Endothelial cell of umbilical vein (primary cell): ENCODE measurements around the gene SKA1. TPM values are rescaled to one million over a fixed set of nuclear protein-coding genes. Genes with fewer than 3 reads are reported as not detected.

Experiments
- BruUV-seq: library from RNA; stranded (reverse); fragments of 400-500 nt; replicated peaks from 2 replicates; lab custom pipeline; 2021; lab: Mats Ljungman, UMichigan
- CTCF ChIA-PET: fragments of 300-600, 350-600 bp; sonication (Branson Sonifier 250); formaldehyde crosslinking; loops from one replicate; lab custom pipeline; 2021; ENCODE audit warnings: antibody characterized with exemption, inconsistent platforms; lab: Charles Lee
- POLR2A ChIA-PET: fragments of 300-600, 350-600 bp; sonication (Branson Sonifier 250); formaldehyde crosslinking; loops from one replicate; lab custom pipeline; 2021; ENCODE audit warnings: antibody characterized with exemption, inconsistent platforms; lab: Charles Lee
- DNase-seq: peaks from one replicate; pipeline ENCODE4 v3.0.0-alpha.2; 2011; ENCODE audit warnings: low read depth, low spot score
- FAIRE-seq: peaks from 2 replicates; lab custom pipeline; 2011; peaks lifted over from hg19 to GRCh38; lab: Jason Lieb, UNC
- H2AFZ ChIP-seq: 2 replicates; pipeline ENCODE4 v1.6.0; 2012; ENCODE audit warnings: low read depth, low read length, control low read depth, inconsistent platforms
- H3K27ac ChIP-seq: 2 replicates; pipeline ENCODE4 v1.5.1; 2011; ENCODE audit warnings: low read depth, mild to moderate bottlenecking, control low read depth, low read length, moderate library complexity; ENCODE audit not compliant: insufficient read depth
- H3K27me3 ChIP-seq, 2 experiments: 2 replicates each; pipeline versions ENCODE4 v1.6.0 to v1.6.1; 2011; ENCODE audit warnings: low read length in 2 of 2, mixed read lengths in 1 of 2; ENCODE audit not compliant: control insufficient read depth in 2 of 2, insufficient read depth in 2 of 2
- H3K36me3 ChIP-seq, 2 experiments: 2 replicates in 1 of 2; 3 replicates in 1 of 2; pipeline ENCODE4 v1.5.1; 2011; ENCODE audit warnings: low read length in 2 of 2, mild to moderate bottlenecking in 1 of 2, moderate library complexity in 1 of 2; ENCODE audit not compliant: control insufficient read depth in 2 of 2, insufficient read depth in 2 of 2; ENCODE audit errors: extremely low read depth in 1 of 2
- H3K4me1 ChIP-seq: 3 replicates; pipeline ENCODE4 v1.5.1; 2011; ENCODE audit warnings: mild to moderate bottlenecking, low read length; ENCODE audit not compliant: control insufficient read depth, insufficient read depth; ENCODE audit errors: extremely low read depth
- H3K4me2 ChIP-seq: 2 replicates; pipeline ENCODE4 v1.6.1; 2011; ENCODE audit warnings: low read length, control low read depth, mixed read lengths; ENCODE audit not compliant: insufficient read depth
- H3K4me3 ChIP-seq, 3 experiments: fragments of 200-600 bp in 1 of 3; sonication (generic), shearing (Covaris generic) in 1 of 3; replicated peaks in 1 of 3; 2 replicates each; pipeline ENCODE4 v1.5.1; 2011 to 2016; ENCODE audit warnings: control low read depth in 3 of 3, low read length in 3 of 3, mild to moderate bottlenecking in 2 of 3, inconsistent platforms in 1 of 3, low read depth in 1 of 3, moderate library complexity in 1 of 3; ENCODE audit not compliant: insufficient read depth in 1 of 3
- H3K79me2 ChIP-seq: 2 replicates; pipeline ENCODE4 v1.6.0; 2012; ENCODE audit warnings: low read length, inconsistent platforms; ENCODE audit not compliant: control insufficient read depth, insufficient read depth
- H3K9ac ChIP-seq: replicated peaks from 2 replicates; pipeline ENCODE3; 2011; ENCODE audit warnings: low read length, control low read depth; ENCODE audit not compliant: insufficient read depth; ENCODE audit errors: extremely low read depth
- H3K9me1 ChIP-seq: replicated peaks from 3 replicates; pipeline ENCODE4 v1.6.0; 2011; ENCODE audit warnings: mild to moderate bottlenecking, low read length; ENCODE audit not compliant: control insufficient read depth, insufficient read depth; ENCODE audit errors: extremely low read depth
- H3K9me3 ChIP-seq: replicated peaks from 2 replicates; pipeline ENCODE4 v1.5.1; 2012; ENCODE audit warnings: low read length, inconsistent platforms; ENCODE audit not compliant: control insufficient read depth, insufficient read depth
- H4K20me1 ChIP-seq: replicated peaks from 2 replicates; pipeline ENCODE3; 2011; ENCODE audit warnings: mild to moderate bottlenecking, low read length; ENCODE audit not compliant: control insufficient read depth, insufficient read depth; ENCODE audit errors: extremely low read depth
- CTCF ChIP-seq, 2 donors: IDR thresholded peaks; 1 replicate in 1 of 2; 2 replicates in 1 of 2; pipeline ENCODE4 v1.5.1; 2011; ENCODE audit warnings: low read length in 2 of 2, mild to moderate bottlenecking in 2 of 2, moderate library complexity in 2 of 2, control low read depth in 1 of 2, inconsistent platforms in 1 of 2, low read depth in 1 of 2; ENCODE audit not compliant: insufficient read depth in 1 of 2; ENCODE audit errors: extremely low read depth in 1 of 2
- EZH2 ChIP-seq: IDR thresholded peaks from 2 replicates; pipeline ENCODE4 v1.6.1; 2012; ENCODE audit warnings: borderline replicate concordance, low read depth, mild to moderate bottlenecking, moderate library complexity, low read length, inconsistent platforms; ENCODE audit not compliant: severe bottlenecking
- FOS ChIP-seq: IDR thresholded peaks from 2 replicates; pipeline ENCODE4 v1.6.1; 2011; ENCODE audit warnings: mild to moderate bottlenecking, low read length, moderate library complexity, borderline replicate concordance; ENCODE audit not compliant: insufficient read depth
- GATA2 ChIP-seq: IDR thresholded peaks from 2 replicates; pipeline ENCODE4 v1.7.0; 2011; ENCODE audit warnings: low read depth, mild to moderate bottlenecking, moderate library complexity, mixed read lengths, low read length; ENCODE audit not compliant: insufficient read length, insufficient read depth
- JUN ChIP-seq: IDR thresholded peaks from 2 replicates; pipeline ENCODE4 v1.6.1; 2011; ENCODE audit warnings: borderline replicate concordance, low read depth; ENCODE audit not compliant: insufficient read length, insufficient read depth
- MAX ChIP-seq: IDR thresholded peaks from 2 replicates; pipeline ENCODE4 v1.6.1; 2011; ENCODE audit not compliant: insufficient read depth, insufficient read length
- MYC ChIP-seq: IDR thresholded peaks from one replicate; pipeline ENCODE4 v1.6.1; 2011; ENCODE audit warnings: mild to moderate bottlenecking, low read depth, low read length
- POLR2A ChIP-seq: IDR thresholded peaks from 2 replicates; pipeline ENCODE4 v1.6.1; 2012; ENCODE audit warnings: low read depth, mild to moderate bottlenecking, control low read depth, low read length
- POLR2AphosphoS5 ChIP-seq: IDR thresholded peaks from 2 replicates; pipeline ENCODE4 v1.6.1; 2012; ENCODE audit warnings: low read depth, mild to moderate bottlenecking, control low read depth, low read length, moderate library complexity; ENCODE audit not compliant: insufficient read depth
- dilution Hi-C: fragments of 300-500 bp; cut with MboI; formaldehyde crosslinking; loops from one replicate; pipeline ENCODE4 v1.15.0; 2019; ENCODE audit warnings: low sequenced_read_pairs; ENCODE audit not compliant: extremely low pct_ligation_motif_present
- intact Hi-C: fragments of 100-400 bp; cut with micrococcal nuclease; formaldehyde crosslinking; loops from one replicate; pipeline ENCODE4 v1.10.0; 2022
- polyA plus RNA-seq, 4 experiments: library from polyadenylated mRNA; depleted of rRNA in 3 of 4; stranded (reverse) in 3 of 4; unstranded in 1 of 4; fragments of >200 nt; gene quantifications; 2 replicates each; pipeline versions ENCODE4 v1.2.1 to v1.2.3, GENCODE V29; 2011 to 2012; ENCODE audit warnings: missing spikeins in 1 of 4
- total RNA-seq: library from RNA; stranded (reverse); gene quantifications from 2 replicates; pipeline ENCODE4 v1.2.3, GENCODE V29; 2021

The SKA1 gene
- total and polyA plus RNA-seq, 2 donors (not counting 3 experiments of a cell fraction or from before 2014, with no cell fraction given): 8.7 to 23.9 TPM

GRCh38 chr18:50350699-50351098 is 24.1 kb upstream of the SKA1 start:
- FAIRE-seq: no peak
- DNase-seq: no peak
- H3K9me1 ChIP-seq: no peaks in the 10 kb centered on the region
- H3K4me2 ChIP-seq: no peak overlapping the region
- H4K20me1 ChIP-seq: no peaks in the 10 kb centered on the region
- ChIA-PET CTCF (no interaction called here), POLR2A (no interaction called here)
- H2AFZ ChIP-seq: no peak overlapping the region
- no peaks in the 10 kb centered on the region for H3K4me1 ChIP-seq
- H3K27me3 ChIP-seq: peaks cover 0 to 1% of the 10 kb centered on the region in 2 experiments
- H3K79me2 ChIP-seq: no peaks in the 10 kb centered on the region
- H3K9ac ChIP-seq: no peak overlapping the region
- intact Hi-C loops (no loop called here), dilution Hi-C loops (no loop called here)
- no peaks in the 10 kb centered on the region for H3K36me3 ChIP-seq
- TF ChIP-seq JUN (no peak), EZH2 (no peak), MAX (no peak), POLR2AphosphoS5 (no peak), MYC (no peak), POLR2A (no peak), FOS (no peak), GATA2 (no peak), CTCF (IDR thresholded peaks at IDR 0.05; ENCODE audit: extremely low read depth in 1 of 2, insufficient read depth in 1 of 2, low read depth in 1 of 2, low read length in 2 of 2) (no peak)
- no peaks in the 10 kb centered on the region for H3K9me3 ChIP-seq
- no peak overlapping the region for H3K27ac ChIP-seq
- no TSS peak for BruUV-seq
- H3K4me3 ChIP-seq: no peak overlapping the region
